Body of pancreas (tissue), 4 donors: ENCODE measurements around the gene ZPR1. TPM values are rescaled to one million over a fixed set of nuclear protein-coding genes. Genes with fewer than 3 reads are reported as not detected.

Experiments
- ATAC-seq: fragments of 150-250 bp; one replicate; pipeline ENCODE4 v1.9.1; 2016
- DNase-seq, 4 donors: peaks; one replicate each; pipeline ENCODE4 v3.0.0-alpha.2; 2019
- H3K27ac ChIP-seq, 4 donors: fragments of 200-600 bp; sonication (generic); 1 replicate in 3 of 4; 2 replicates in 1 of 4; pipeline versions ENCODE4 v1.5.1 to v1.6.1; 2016 to 2019; ENCODE audit warnings: mild to moderate bottlenecking in 1 of 4, mixed read lengths in 1 of 4, moderate library complexity in 1 of 4
- H3K27me3 ChIP-seq, 2 donors: fragments of 200-600 bp; sonication (generic); one replicate each; pipeline ENCODE4 v1.6.0; 2016; ENCODE audit warnings: mild to moderate bottlenecking in 1 of 2
- H3K36me3 ChIP-seq, 2 donors: fragments of 200-600 bp; sonication (generic); replicated peaks in 1 of 2; 2 replicates each; pipeline ENCODE4 v1.5.1; 2016; ENCODE audit warnings: low read depth in 2 of 2; ENCODE audit not compliant: insufficient read depth in 1 of 2
- H3K4me1 ChIP-seq: fragments of 200-600 bp; sonication (generic); one replicate; pipeline ENCODE4 v1.6.0; 2016
- H3K4me3 ChIP-seq, 2 donors: fragments of 200-600 bp; sonication (generic); 1 replicate in 1 of 2; 2 replicates in 1 of 2; pipeline ENCODE4 v1.5.1; 2016 to 2019
- H3K9me3 ChIP-seq, 3 donors: fragments of 200-600 bp; sonication (generic); 1 replicate in 2 of 3; 2 replicates in 1 of 3; pipeline ENCODE4 v1.5.1; 2016
- POLR2A ChIP-seq, 3 donors: fragments of 450-650 bp; IDR thresholded peaks; one replicate each; pipeline ENCODE4 v1.6.1; 2016; ENCODE audit warnings: antibody characterized with exemption in 3 of 3, mild to moderate bottlenecking in 2 of 3
- whole genome bisulfite sequencing, 2 donors: methylation state at CpG; one replicate each; pipeline ENCODE4 v1.1.5; 2017; 5-methylcytosine and 5-hydroxymethylcytosine counted together
- intact Hi-C: fragments of 100-400 bp; cut with DNase I; formaldehyde crosslinking; loops from one replicate; pipeline ENCODE4 v1.15.1; 2023
- total RNA-seq, 2 donors: library from RNA; depleted of rRNA; stranded (reverse); fragments of >200 nt; gene quantifications; one replicate each; pipeline ENCODE4 v1.1.0, GENCODE V29; 2016
- TF ChIP-seq, protein P1 (sequence below), 7 experiments: fragments of 450-650 bp in 4 of 7; fragments of 200-600 bp in 3 of 7; sonication (generic) in 3 of 7; IDR thresholded peaks; one replicate each; pipeline ENCODE4 v1.5.1; 2016 to 2019; ENCODE audit warnings: antibody characterized with exemption in 7 of 7

ZPR1 gene
- total RNA-seq, 2 donors from 2014 or later = 4.3 to 36.6 TPM

DNA sequence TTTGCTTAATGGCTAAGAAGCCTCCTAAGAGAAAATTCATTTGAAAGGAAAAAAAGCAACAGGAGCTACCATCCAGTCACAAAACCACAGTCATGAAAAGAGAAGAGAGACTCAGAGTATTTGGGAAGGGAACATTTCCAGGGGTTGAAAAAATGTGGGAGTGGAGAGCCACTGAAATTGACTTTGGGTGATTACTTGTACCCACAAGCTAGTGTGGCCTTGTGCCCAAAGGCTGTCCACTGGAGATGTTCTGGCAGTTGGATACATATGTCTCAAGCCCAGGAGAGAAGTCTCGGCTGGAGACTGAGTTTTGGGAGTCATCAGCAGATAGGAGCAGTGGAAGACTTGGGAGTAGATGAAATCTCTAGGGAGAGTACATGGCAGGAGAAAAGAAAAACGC lies 7.0 kb upstream of the ZPR1 start:
- no peaks in the 10 kb centered on the region for H3K36me3 ChIP-seq
- ATAC-seq (no peak), DNase-seq (no peak)
- TF ChIP-seq, protein P1, sequence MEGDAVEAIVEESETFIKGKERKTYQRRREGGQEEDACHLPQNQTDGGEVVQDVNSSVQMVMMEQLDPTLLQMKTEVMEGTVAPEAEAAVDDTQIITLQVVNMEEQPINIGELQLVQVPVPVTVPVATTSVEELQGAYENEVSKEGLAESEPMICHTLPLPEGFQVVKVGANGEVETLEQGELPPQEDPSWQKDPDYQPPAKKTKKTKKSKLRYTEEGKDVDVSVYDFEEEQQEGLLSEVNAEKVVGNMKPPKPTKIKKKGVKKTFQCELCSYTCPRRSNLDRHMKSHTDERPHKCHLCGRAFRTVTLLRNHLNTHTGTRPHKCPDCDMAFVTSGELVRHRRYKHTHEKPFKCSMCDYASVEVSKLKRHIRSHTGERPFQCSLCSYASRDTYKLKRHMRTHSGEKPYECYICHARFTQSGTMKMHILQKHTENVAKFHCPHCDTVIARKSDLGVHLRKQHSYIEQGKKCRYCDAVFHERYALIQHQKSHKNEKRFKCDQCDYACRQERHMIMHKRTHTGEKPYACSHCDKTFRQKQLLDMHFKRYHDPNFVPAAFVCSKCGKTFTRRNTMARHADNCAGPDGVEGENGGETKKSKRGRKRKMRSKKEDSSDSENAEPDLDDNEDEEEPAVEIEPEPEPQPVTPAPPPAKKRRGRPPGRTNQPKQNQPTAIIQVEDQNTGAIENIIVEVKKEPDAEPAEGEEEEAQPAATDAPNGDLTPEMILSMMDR (IDR thresholded peaks at IDR 0.05) = no peak
- TF ChIP-seq POLR2A (IDR thresholded peaks at IDR 0.05) = no peak
- H3K9me3 ChIP-seq = no peaks in the 10 kb centered on the region
- no peak overlapping the region for H3K27ac ChIP-seq
- H3K4me3 ChIP-seq = no peak overlapping the region
- intact Hi-C loops = loop anchor here (5.0 to 10.0 kb wide), 2 partner anchors 42 to 310 kb away; partner anchors contain the start of gene APOA1
- H3K27me3 ChIP-seq = no peaks in the 10 kb centered on the region
- 76 to 83% methylated on average over 2 of the region's 2 CpGs for WGBS, 2 donors
- H3K4me1 ChIP-seq = peaks cover 40% of the 10 kb centered on the region

DNA sequence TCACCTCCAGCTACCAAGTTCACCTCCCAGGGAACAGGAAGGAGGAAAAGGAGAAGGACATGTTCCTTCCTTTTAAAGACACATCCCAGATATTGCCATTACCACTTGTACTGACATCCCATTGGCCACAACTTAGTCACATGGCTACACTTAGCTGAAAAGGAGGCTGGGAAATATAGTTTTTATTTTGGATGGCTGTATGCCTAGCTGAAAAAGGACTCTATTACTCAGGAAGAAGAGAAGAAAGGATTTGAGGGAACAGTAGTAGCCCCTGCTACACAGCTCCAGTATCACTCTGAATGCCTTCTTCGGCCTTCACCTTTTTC lies 5.9 kb upstream of the ZPR1 start:
- DNase-seq = peak in 1 of 4 donors; percentile 32
- peaks cover 39% of the 10 kb centered on the region for H3K4me1 ChIP-seq
- H3K4me3 ChIP-seq = no peak overlapping the region
- no peaks in the 10 kb centered on the region for H3K27me3 ChIP-seq
- 100% methylated on average over 1 of the region's 1 CpG for WGBS, 2 donors
- H3K9me3 ChIP-seq = no peaks in the 10 kb centered on the region
- ATAC-seq = peak; percentile 54
- intact Hi-C loops = loop anchor here (5.0 to 10.0 kb wide), 2 partner anchors 44 to 311 kb away; partner anchors contain the start of gene APOA1
- H3K36me3 ChIP-seq = no peaks in the 10 kb centered on the region
- no peak overlapping the region for H3K27ac ChIP-seq
- TF ChIP-seq POLR2A (IDR thresholded peaks at IDR 0.05) = peak in 1 of 3 donors; percentile 1
- TF ChIP-seq, protein P1 (IDR thresholded peaks at IDR 0.05) = no peak

DNA sequence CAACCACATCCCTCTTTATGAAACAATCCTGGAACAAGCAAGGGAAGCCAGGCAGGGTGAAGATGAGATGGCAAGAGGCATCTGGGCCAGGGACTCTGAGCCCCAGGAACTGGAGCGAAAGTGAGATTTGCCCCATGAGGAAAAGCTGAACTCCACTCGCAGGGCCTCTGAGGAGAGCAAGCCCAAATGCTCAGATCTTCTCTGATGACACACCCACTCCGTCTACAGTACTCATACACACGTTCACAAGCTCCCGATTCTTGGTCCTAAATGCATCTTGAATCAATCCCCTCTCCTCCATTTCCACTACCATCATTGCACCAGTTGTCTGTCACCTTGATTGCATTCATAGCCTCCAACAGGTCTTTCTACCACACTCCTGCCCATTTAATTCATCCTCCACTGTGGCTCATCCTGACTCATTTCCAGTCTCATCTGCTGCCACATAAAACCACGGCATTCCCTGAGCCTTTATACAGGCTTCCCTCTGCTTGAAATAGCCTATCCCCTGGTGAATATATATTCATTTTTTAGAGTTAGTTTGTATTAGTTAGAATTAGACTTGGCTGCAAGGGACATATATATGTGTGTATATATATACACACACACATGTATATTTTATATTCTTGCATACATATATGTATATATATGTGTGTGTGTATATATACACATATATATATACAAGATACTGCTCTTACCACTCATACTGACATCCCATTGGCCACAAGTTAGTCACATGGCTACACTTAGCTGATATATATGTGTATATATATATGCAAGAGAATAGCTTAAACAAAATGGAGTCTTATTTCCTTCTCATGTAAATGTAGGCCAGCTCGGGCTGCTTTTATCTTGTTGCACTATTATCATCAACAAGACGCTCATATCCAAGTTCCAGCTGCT lies 5.3 kb upstream of the ZPR1 start:
- Histone ChIP-seq H3K4me3 (no peak overlapping the region), H3K4me1 (peaks cover 43% of the 10 kb centered on the region), H3K9me3 (no peaks in the 10 kb centered on the region), H3K36me3 (no peaks in the 10 kb centered on the region), H3K27ac (no peak overlapping the region), H3K27me3 (no peaks in the 10 kb centered on the region)
- TF ChIP-seq, protein P1 (IDR thresholded peaks at IDR 0.05) = no peak
- no peak for TF ChIP-seq POLR2A (IDR thresholded peaks at IDR 0.05)
- no peak for ATAC-seq
- no peak for DNase-seq
- 56 to 68% methylated on average over 8 of the region's 8 CpGs for WGBS, 2 donors
- intact Hi-C loops = loop anchor here (5.0 to 10.0 kb wide), 2 partner anchors 44 to 312 kb away; partner anchors contain the start of gene APOA1

DNA sequence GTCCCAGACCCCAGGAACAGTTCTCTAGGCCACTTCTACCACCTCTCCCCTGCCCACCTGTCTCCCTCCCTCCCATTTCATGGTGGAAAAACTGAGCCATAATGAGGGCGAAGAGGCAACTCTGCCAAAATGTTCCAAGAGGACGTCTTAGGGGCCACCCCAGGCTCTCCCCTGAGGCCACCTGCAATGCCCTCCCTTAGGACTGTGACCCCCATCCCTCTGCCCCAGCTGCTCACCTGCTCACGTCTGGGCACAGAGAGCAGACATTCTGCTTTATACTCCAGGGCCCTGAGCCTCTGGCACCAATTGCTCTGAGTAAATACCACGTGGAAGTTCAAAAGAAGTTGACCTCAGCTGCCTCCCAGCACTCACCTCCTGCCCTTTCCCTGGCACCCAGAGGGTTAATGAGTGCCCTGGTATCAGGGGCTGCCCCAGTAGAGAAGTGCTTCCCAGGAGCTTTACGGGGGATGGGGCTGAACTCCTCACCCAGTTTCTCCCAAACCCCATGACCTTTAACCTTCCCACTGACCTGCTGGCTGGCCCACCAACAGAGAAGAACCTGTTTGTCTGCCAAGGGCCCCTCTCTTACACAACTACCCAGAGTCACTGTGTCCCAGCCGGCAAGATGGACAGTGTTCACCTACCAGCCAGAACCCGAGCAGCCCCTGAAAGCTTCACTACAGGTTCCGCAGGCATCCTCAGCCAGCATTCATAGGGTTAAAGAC lies 4.5 kb upstream of the ZPR1 start:
- Histone ChIP-seq H3K27me3 (no peaks in the 10 kb centered on the region), H3K4me1 (peaks cover 36% of the 10 kb centered on the region), H3K9me3 (no peaks in the 10 kb centered on the region), H3K4me3 (no peak overlapping the region), H3K27ac (no peak overlapping the region), H3K36me3 (no peaks in the 10 kb centered on the region)
- intact Hi-C loops = loop anchor here (5.0 to 10.0 kb wide), 2 partner anchors 45 to 312 kb away; partner anchors contain the start of gene APOA1
- WGBS, 2 donors = 57 to 72% methylated on average over 7 to 8 of the region's 8 CpGs
- ATAC-seq (no peak), DNase-seq (no peak)
- TF ChIP-seq, protein P1 (IDR thresholded peaks at IDR 0.05) = no peak
- no peak for TF ChIP-seq POLR2A (IDR thresholded peaks at IDR 0.05)
